ENCODE results near the gene CNIH2.

GRCh38 chr11:66274219-66274618, 3.8 kb upstream of the CNIH2 start:
- TF ChIP-seq CTCF (IDR thresholded peaks at IDR 0.05; ENCODE audit: control extremely low read depth in 1 of 3, insufficient read depth in 1 of 3, low read depth in 1 of 3, low read length in 3 of 3) = no peak
- no peak for TF ChIP-seq EP300 (IDR thresholded peaks at IDR 0.05; ENCODE audit: borderline replicate concordance in 1 of 2, low read depth in 2 of 2, low read length in 2 of 2)
- no peak for TF ChIP-seq BRCA1 (IDR thresholded peaks at IDR 0.05; ENCODE audit: low read depth, low read length)
- TF ChIP-seq EZH2 (IDR thresholded peaks at IDR 0.05; ENCODE audit: low read depth, low read length, severe bottlenecking) = no peak
- TF ChIP-seq GTF2F1 (IDR thresholded peaks at IDR 0.05; ENCODE audit: borderline replicate concordance, low read depth, low read length) = no peak
- TF ChIP-seq POLR2A (IDR thresholded peaks at IDR 0.05; ENCODE audit: control extremely low read depth in 1 of 2, low read depth in 2 of 2, low read length in 2 of 2) = no peak
- TF ChIP-seq TAF1 (IDR thresholded peaks at IDR 0.05; ENCODE audit: low read depth, low read length) = no peak
- TF ChIP-seq USF2 (IDR thresholded peaks at IDR 0.05; ENCODE audit: low read length) = no peak
- no peak for TF ChIP-seq SIN3A (conservative IDR thresholded peaks at IDR 0.05 in 1 of 2, IDR thresholded peaks at IDR 0.05 in 1 of 2; ENCODE audit: low read depth in 1 of 2, low read length in 2 of 2)
- no peak for TF ChIP-seq TEAD4 (IDR thresholded peaks at IDR 0.05; ENCODE audit: low read depth, low read length)

All from H1 (cell line).